ENCODE results near the gene APBA3.

- TF ChIP-seq CTCF (conservative IDR thresholded peaks at IDR 0.05; ENCODE audit: low read depth, low read length) = no peak
- TF ChIP-seq MXI1 (IDR thresholded peaks at IDR 0.05; ENCODE audit: borderline replicate concordance, low read depth, low read length) = no peak
- TF ChIP-seq RCOR1 (IDR thresholded peaks at IDR 0.05; ENCODE audit: insufficient replicate concordance, low read length) = no peak
- no peak for TF ChIP-seq POLR2A (IDR thresholded peaks at IDR 0.05; ENCODE audit: low read depth, low read length)
- TF ChIP-seq, protein P1, sequence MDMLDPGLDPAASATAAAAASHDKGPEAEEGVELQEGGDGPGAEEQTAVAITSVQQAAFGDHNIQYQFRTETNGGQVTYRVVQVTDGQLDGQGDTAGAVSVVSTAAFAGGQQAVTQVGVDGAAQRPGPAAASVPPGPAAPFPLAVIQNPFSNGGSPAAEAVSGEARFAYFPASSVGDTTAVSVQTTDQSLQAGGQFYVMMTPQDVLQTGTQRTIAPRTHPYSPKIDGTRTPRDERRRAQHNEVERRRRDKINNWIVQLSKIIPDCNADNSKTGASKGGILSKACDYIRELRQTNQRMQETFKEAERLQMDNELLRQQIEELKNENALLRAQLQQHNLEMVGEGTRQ (IDR thresholded peaks at IDR 0.05; ENCODE audit: low read depth, low read length) = no peak
- TF ChIP-seq RAD21 (IDR thresholded peaks at IDR 0.05; ENCODE audit: low read length) = no peak
Measured at GRCh38 chr19:3781603-3782002, 20.1 kb upstream of the APBA3 start.
